K562 (cell line): ENCODE results near the gene STK11. TPM values are rescaled to one million over a fixed set of nuclear protein-coding genes. Genes with fewer than 3 reads are reported as not detected.

Source experiments
- AFF4 ChIP-seq: sonication (generic); formaldehyde crosslinking; IDR thresholded peaks from 2 replicates; pipeline ENCODE4 v1.8.0; 2023; ENCODE audit warnings: mild to moderate bottlenecking, missing genetic modification reagents
- BDP1 ChIP-seq: IDR thresholded peaks from 3 replicates; pipeline ENCODE4 v1.6.1; 2011; ENCODE audit not compliant: insufficient read length, insufficient read depth
- CEBPB ChIP-seq: fragments of 450-650 bp; IDR thresholded peaks from 2 replicates; pipeline ENCODE4 v1.6.1; 2016; ENCODE audit warnings: missing genetic modification characterization, missing compliant biosample characterization
- CTCF ChIP-seq, 3 experiments: IDR thresholded peaks in 2 of 3; conservative IDR thresholded peaks in 1 of 3; 2 replicates each; pipeline ENCODE4 v1.5.1; 2011 to 2012; ENCODE audit warnings: low read length in 3 of 3, mild to moderate bottlenecking in 3 of 3, control low read depth in 2 of 3, improper control_type of control experiment in 1 of 3, inconsistent platforms in 1 of 3, low read depth in 1 of 3, mixed read lengths in 1 of 3, moderate library complexity in 1 of 3; ENCODE audit not compliant: insufficient read depth in 2 of 3
- FUS ChIP-seq: fragments of 200-400 bp; formaldehyde crosslinking; optimal IDR thresholded peaks from 2 replicates; pipeline ENCODE3; 2017; ENCODE audit warnings: low read depth, low read length
- HCFC1 ChIP-seq: IDR thresholded peaks from 2 replicates; pipeline ENCODE4 v1.6.1; 2012; ENCODE audit warnings: low read depth, low read length, improper control_type of control experiment
- OTX1 ChIP-seq: fragments of 450-650 bp; formaldehyde crosslinking; IDR thresholded peaks from 2 replicates; pipeline ENCODE4 v1.4.0; 2022; ENCODE audit warnings: mild to moderate bottlenecking
- SMAD4 ChIP-seq: fragments of 250-450 bp; sonication (Bioruptor Pico); conservative IDR thresholded peaks from 2 replicates; pipeline ENCODE4 v1.8.0; 2021; ENCODE audit warnings: inconsistent platforms, mild to moderate bottlenecking, moderate library complexity
- U2AF2 ChIP-seq: fragments of 200-400 bp; formaldehyde crosslinking; optimal IDR thresholded peaks from 2 replicates; pipeline ENCODE3; 2017; ENCODE audit warnings: low read depth, mild to moderate bottlenecking, low read length
- USF1 ChIP-seq: sonication (generic); formaldehyde crosslinking; IDR thresholded peaks from 2 replicates; pipeline ENCODE4 v1.9.0; 2022; ENCODE audit warnings: mild to moderate bottlenecking, missing genetic modification reagents
- ZBTB8A ChIP-seq: fragments of 450-650 bp; IDR thresholded peaks from 2 replicates; pipeline ENCODE4 v1.6.1; 2018; ENCODE audit warnings: mild to moderate bottlenecking, moderate library complexity; ENCODE audit not compliant: partially characterized antibody
- ZNF217 ChIP-seq: sonication (generic); formaldehyde crosslinking; IDR thresholded peaks from 2 replicates; pipeline ENCODE4 v1.8.0; 2022; ENCODE audit warnings: mild to moderate bottlenecking, missing genetic modification reagents
- ZNF583 ChIP-seq: fragments of 250-450 bp; sonication (Bioruptor Pico); IDR thresholded peaks from 2 replicates; pipeline ENCODE4 v1.4.0; 2020
- ZNF609 ChIP-seq: sonication (generic); formaldehyde crosslinking; IDR thresholded peaks from 2 replicates; pipeline ENCODE4 v1.8.1; 2023; ENCODE audit warnings: missing genetic modification reagents, mild to moderate bottlenecking, borderline replicate concordance
- ZNF644 ChIP-seq: fragments of 200-800 bp; sonication (Bioruptor generic); IDR thresholded peaks from 2 replicates; pipeline ENCODE4 v1.6.1; 2016; ENCODE audit warnings: low read depth, missing genetic modification characterization, missing compliant biosample characterization
- polyA plus RNA-seq, 8 experiments: library from polyadenylated mRNA; depleted of rRNA in 4 of 8; stranded (reverse) in 5 of 8; unstranded in 3 of 8; fragments of >200 nt; fragmentation: Nextera tagmentation in 2 of 8; fragmentation: Illumina TruSeq in 1 of 8; extraction: Ambion mirVana in 2 of 8; extraction: Trizol in 1 of 8; gene quantifications; 2 replicates each; pipeline versions ENCODE4 v1.2.1 to v1.2.3, GENCODE V29; 2011 to 2014; ENCODE audit warnings: inconsistent platforms in 1 of 8, missing spikeins in 1 of 8
- total RNA-seq, 7 experiments: library from RNA; depleted of rRNA in 6 of 7; stranded (reverse); fragments of >200 nt in 6 of 7; fragmentation: Illumina TruSeq in 2 of 7; extraction: Trizol in 2 of 7; gene quantifications; 2 replicates each; pipeline versions ENCODE4 v1.2.1 to v1.2.3, GENCODE V29; 2011 to 2021; ENCODE audit warnings: low replicate concordance in 1 of 7

The STK11 gene
- total and polyA plus RNA-seq, 9 of the 15 experiments (the other 6 are each of a cell fraction or from before 2014, with no cell fraction given) = 0.15 to 96.5 (median 31.7) TPM

GRCh38 chr19:1275260-1275975 lies 69.8 kb downstream of the STK11 start, which contains the start of gene FAM174C (continued):
- TF ChIP-seq ZNF609 (0 out of 2 replicates have a peak, but pooled peaks have one; percentile 8), FUS (no peak), USF1 (CRISPR knock-in tag) (peak; percentile 99), HCFC1 (peak; percentile 56), BDP1 (no peak), OTX1 (CRISPR knock-in tag) (no peak; the same call in 1 of the 2 replicates), CEBPB (no peak), U2AF2 (no peak), ZNF644 (tag) (peak; percentile 83; the same call in 1 of the 2 replicates), ZNF583 (CRISPR knock-in tag) (peak; percentile 30; the same call in 1 of the 2 replicates), AFF4 (CRISPR knock-in tag) (no peak; the same call in none of the 2 replicates), ZBTB8A (no peak), SMAD4 (peak; percentile 73), ZNF217 (no peak), CTCF (IDR thresholded peaks at IDR 0.05 in 2 of 3, conservative IDR thresholded peaks at IDR 0.05 in 1 of 3; ENCODE audit: insufficient read depth in 2 of 3, low read depth in 1 of 3, low read length in 3 of 3) (peak in 1 of 3 experiments; percentile 20; a peak in 1 of 6 replicates)
